Measurements from ENCODE around the gene MED12L.

- TF ChIP-seq, protein P1, sequence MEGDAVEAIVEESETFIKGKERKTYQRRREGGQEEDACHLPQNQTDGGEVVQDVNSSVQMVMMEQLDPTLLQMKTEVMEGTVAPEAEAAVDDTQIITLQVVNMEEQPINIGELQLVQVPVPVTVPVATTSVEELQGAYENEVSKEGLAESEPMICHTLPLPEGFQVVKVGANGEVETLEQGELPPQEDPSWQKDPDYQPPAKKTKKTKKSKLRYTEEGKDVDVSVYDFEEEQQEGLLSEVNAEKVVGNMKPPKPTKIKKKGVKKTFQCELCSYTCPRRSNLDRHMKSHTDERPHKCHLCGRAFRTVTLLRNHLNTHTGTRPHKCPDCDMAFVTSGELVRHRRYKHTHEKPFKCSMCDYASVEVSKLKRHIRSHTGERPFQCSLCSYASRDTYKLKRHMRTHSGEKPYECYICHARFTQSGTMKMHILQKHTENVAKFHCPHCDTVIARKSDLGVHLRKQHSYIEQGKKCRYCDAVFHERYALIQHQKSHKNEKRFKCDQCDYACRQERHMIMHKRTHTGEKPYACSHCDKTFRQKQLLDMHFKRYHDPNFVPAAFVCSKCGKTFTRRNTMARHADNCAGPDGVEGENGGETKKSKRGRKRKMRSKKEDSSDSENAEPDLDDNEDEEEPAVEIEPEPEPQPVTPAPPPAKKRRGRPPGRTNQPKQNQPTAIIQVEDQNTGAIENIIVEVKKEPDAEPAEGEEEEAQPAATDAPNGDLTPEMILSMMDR (IDR thresholded peaks at IDR 0.05), result no peak
- TF ChIP-seq POLR2AphosphoS5 (IDR thresholded peaks at IDR 0.05) (no peak), POLR2A (IDR thresholded peaks at IDR 0.05) (no peak)
Measured at GRCh38 chr3:151329363-151329762, 243.9 kb downstream of the MED12L start, which contains the start of gene P2RY13.

All from gastroesophageal sphincter (tissue), 3 donors.